RWPE1 (cell line): ENCODE results near the gene EXT2.
A peak's percentile ranks its signal among the peaks of the same experiment; 100 is the strongest.

Experiments used
- CTCF ChIA-PET: fragments of 350-600 bp; sonication (Branson Sonifier 250); formaldehyde crosslinking; extraction: SDS; loops from one replicate; lab custom pipeline; 2021; lab: Yijun Ruan, JAX
- POLR2A ChIA-PET: fragments of 400-600 bp; formaldehyde crosslinking; extraction: SDS; loops from one replicate; lab custom pipeline; 2020; ENCODE audit warnings: antibody characterized with exemption; ENCODE audit not compliant: low non-redundant PET; lab: Yijun Ruan, JAX
- DNase-seq: peaks from one replicate; pipeline ENCODE4 v3.0.0; 2012; ENCODE audit warnings: low spot score
- H3K27ac ChIP-seq: fragments of 450-650 bp; 2 replicates; pipeline ENCODE4 v1.5.1; 2017
- TF ChIP-seq, protein P1 (sequence below): fragments of 450-650 bp; conservative IDR thresholded peaks from 2 replicates; pipeline ENCODE4 v1.5.1; 2017; ENCODE audit warnings: low read depth, mild to moderate bottlenecking

The EXT2 gene

DNA sequence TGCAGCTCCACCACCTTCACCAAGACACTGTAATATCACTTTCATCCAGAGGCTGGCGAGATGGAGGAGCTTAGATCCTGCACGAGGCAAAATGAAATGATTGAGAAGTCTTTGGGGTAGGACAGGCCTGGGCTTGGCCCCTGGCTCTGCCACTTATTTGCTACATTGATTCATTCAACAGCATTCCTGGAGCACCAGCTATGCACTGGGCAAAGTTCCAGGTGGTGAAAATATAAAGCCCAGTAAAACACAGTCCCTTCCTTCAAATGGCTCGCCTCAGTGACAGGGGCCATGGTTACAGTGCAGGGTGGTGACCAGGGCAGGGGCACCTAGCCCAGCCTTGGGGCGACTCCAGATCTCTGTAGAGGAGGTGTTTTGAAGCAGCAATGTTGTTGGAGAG lies 194.7 kb downstream of the EXT2 start:
- DNase-seq = peak; percentile 61
- CTCF ChIA-PET = interaction anchor here (0.6 to 0.9 kb wide), 6 partner anchors 11 to 1949 kb away, joined by 3 to 4 read pairs (median 3); no protein-coding TSS in a partner anchor
- POLR2A ChIA-PET = no interaction called here
- no peak overlapping the region for H3K27ac ChIP-seq
- TF ChIP-seq, protein P1, sequence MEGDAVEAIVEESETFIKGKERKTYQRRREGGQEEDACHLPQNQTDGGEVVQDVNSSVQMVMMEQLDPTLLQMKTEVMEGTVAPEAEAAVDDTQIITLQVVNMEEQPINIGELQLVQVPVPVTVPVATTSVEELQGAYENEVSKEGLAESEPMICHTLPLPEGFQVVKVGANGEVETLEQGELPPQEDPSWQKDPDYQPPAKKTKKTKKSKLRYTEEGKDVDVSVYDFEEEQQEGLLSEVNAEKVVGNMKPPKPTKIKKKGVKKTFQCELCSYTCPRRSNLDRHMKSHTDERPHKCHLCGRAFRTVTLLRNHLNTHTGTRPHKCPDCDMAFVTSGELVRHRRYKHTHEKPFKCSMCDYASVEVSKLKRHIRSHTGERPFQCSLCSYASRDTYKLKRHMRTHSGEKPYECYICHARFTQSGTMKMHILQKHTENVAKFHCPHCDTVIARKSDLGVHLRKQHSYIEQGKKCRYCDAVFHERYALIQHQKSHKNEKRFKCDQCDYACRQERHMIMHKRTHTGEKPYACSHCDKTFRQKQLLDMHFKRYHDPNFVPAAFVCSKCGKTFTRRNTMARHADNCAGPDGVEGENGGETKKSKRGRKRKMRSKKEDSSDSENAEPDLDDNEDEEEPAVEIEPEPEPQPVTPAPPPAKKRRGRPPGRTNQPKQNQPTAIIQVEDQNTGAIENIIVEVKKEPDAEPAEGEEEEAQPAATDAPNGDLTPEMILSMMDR = no peak
